AG09309 (cell line): ENCODE data around the gene SLC25A22.
A peak's percentile ranks its signal among the peaks of the same experiment; 100 is the strongest.

Experiments used
- DNase-seq: peaks from one replicate; pipeline ENCODE4 v3.0.0-alpha.2; 2010; ENCODE audit warnings: low read depth
- H3K4me3 ChIP-seq: 2 replicates; pipeline ENCODE4 v1.5.1; 2011; ENCODE audit warnings: mild to moderate bottlenecking, low read depth, low read length, moderate library complexity; ENCODE audit not compliant: control insufficient read depth
- TF ChIP-seq, protein P1 (sequence below): IDR thresholded peaks from 2 replicates; pipeline ENCODE4 v1.5.1; 2011; ENCODE audit warnings: mild to moderate bottlenecking, low read depth, low read length, inconsistent platforms; ENCODE audit not compliant: insufficient read depth, control insufficient read depth; ENCODE audit errors: missing control alignments

SLC25A22 gene

GRCh38 chr11:796565-797295 is 1.4 kb downstream of the SLC25A22 start:
- TF ChIP-seq, protein P1, sequence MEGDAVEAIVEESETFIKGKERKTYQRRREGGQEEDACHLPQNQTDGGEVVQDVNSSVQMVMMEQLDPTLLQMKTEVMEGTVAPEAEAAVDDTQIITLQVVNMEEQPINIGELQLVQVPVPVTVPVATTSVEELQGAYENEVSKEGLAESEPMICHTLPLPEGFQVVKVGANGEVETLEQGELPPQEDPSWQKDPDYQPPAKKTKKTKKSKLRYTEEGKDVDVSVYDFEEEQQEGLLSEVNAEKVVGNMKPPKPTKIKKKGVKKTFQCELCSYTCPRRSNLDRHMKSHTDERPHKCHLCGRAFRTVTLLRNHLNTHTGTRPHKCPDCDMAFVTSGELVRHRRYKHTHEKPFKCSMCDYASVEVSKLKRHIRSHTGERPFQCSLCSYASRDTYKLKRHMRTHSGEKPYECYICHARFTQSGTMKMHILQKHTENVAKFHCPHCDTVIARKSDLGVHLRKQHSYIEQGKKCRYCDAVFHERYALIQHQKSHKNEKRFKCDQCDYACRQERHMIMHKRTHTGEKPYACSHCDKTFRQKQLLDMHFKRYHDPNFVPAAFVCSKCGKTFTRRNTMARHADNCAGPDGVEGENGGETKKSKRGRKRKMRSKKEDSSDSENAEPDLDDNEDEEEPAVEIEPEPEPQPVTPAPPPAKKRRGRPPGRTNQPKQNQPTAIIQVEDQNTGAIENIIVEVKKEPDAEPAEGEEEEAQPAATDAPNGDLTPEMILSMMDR = no peak
- peak overlapping the region; percentile 77 for H3K4me3 ChIP-seq
- no peak for DNase-seq

DNA sequence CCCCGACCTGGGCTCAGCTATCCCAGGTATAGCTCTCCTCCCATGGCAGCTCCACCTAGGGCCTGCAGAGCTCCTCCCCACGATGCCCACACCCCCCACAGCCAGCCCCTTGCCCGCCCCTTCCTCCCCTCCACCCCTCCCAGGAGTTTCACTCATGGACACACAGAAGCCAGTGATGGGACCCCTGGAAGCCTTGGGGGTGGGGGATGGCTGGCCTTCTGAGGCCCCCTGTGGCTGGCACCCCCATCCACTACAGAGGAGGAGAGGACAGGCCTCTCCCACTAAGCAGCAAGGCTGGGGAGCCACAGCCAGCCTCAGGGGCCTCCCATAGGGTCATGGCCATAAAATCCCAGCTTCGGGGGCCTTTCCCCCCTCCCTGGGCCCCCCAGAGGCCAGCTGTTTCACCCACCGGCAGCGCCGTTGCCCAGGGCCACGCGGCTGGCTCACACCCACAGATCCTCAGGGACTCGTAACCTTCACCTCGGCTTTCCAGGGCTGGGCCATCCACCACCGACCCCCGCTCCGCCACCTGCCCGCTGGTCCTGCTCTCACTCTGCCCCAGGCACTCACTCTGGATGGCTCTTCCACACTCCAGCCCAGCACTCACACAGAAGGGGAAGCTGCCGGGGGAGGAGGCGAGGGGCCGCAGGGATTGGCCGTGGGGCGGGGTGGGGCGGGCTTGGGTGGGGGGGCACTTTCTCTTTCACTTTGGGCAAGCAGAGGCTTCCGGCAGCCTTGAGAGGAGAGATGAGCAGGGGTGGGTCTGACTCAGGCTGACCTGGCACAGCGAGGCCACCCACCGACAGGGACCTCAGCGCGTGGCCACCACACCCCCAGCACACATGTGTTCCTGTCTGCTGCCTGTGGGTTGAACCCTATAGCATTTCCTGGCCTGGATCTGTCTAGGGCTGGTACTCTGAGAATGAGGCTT is 2.2 kb downstream of the SLC25A22 start:
- TF ChIP-seq, protein P1 = no peak
- H3K4me3 ChIP-seq = peak overlapping the region; percentile 77
- no peak for DNase-seq

DNA sequence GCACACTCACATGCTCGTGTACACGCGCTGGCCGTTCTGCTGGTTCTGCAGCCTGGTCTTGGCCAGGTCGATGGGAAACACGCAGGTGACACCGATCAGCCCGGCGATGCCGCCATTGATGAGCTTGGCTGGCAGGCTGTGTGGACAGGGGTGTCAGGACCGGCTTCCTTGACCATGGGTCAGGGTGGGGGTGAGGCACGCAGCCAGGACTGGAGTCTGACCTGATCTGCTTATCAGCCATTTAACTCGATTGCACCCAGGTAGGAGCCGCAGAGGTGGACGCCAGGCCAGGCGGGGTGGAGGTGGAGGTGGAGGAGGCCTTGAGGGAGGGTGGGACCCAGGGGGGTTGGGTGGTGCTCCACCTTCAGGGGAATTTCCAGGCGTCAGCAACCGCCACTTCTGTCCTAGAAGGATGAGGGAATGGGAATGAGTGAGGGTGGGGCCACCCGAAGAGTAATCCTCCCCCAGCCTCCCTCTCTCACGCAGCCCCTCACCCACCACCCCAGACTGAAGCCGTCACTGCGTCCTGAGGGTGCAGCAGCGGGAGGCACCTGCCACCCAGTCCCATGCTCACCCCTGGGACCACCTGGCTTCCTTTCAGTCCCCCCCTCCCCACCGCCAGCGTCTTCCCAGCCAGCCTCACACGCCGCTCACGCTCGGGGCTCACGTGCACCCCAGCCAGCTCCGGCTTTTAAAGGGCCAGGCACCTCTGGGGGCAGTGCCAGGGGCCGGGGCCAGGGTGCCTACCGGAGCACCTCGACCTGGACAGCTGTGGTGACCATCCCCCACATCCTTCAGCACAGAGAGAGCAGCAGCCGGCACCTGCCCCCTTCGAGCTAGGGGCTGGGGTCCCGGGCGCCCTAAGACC is 3.1 kb downstream of the SLC25A22 start:
- DNase-seq = no peak

GRCh38 chr11:794013-794765 is 3.9 kb downstream of the SLC25A22 start:
- no peak overlapping the region for H3K4me3 ChIP-seq
- TF ChIP-seq, protein P1 = no peak
- no peak for DNase-seq

More for the DNA sequence above, 3.1 kb downstream of the SLC25A22 start:
- TF ChIP-seq, protein P1 = no peak
- H3K4me3 ChIP-seq = peak overlapping the region; percentile 77

- TF ChIP-seq, protein P1 = no peak
- no peak for DNase-seq
- H3K4me3 ChIP-seq = no peak overlapping the region
Observed at GRCh38 chr11:793556-793955, 4.5 kb downstream of the SLC25A22 start.
